DMS 273 (cell line): ENCODE results near the gene CEP112.
"Not testable (repeated sequence)": the region's sequence is repeated elsewhere in the genome, so short reads cannot be mapped to it uniquely, and the experiment has no call there.

Experiments
- DNase-seq: peaks from one replicate; lab custom pipeline; 2025; ENCODE audit not compliant: unreplicated experiment; lab: John Stamatoyannopoulos, UW

CEP112 gene

DNA sequence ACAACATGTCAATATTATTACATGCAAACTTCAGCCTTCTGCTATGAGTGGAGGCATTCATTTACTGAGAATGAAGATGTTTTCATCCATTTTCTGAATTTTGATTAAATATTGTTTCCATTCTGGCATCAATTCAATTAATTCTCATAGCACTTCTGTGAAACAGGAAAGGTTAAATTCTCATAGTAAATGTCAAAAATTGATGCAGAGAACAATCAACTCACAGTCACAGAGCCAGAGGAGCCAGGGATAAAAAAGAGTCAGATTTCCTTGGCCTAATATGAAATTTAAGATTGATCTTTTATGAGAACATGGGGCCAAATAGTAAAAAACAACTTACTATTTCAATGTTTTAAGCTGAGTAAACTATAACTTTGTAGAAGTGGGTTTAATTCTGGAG lies 446.7 kb downstream of the CEP112 start:
- no peak for DNase-seq

- DNase-seq = no peak
These were observed 448.7 kb downstream of the CEP112 start for GRCh38 chr17:65743308-65743655.

GRCh38 chr17:65742403-65743307 lies 449.3 kb downstream of the CEP112 start:
- DNase-seq = no peak

DNA sequence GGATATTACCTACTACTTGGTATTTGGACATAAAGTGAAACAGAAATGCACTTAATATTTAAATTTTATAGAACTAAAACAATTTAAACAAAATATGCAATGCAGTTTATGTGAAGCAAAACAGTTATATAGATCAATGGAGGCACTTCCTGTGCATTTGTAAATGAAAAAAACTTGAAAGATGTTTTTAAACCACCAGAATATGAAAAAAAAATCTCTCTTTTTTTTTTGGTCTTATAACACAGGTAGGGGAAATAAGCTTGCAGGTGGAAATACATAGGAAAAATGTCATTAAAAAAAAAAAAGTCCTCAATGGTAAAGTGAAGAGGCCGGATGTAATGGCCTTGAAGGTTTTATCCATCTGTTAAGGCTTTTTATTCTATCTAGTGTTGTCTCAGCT lies 450.2 kb downstream of the CEP112 start:
- no peak for DNase-seq

DNA sequence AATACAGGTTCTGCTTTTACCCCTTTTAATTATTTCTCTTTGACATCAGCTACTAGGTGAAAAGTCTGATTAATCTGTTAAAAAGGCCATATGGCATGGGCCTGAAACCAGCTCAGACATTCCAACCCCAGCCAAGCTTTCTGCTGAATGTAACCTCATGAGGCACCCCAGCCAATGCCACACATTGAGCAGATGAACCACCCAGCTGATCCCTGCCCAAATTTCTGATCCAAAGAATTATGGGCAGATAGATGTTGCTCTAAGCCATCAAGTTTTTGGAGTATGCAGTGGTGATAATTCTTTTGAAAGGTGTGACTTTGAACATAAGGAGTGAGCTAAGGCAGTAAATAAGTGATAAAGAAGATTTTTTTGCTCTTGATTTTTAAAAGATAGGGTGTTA lies 452.9 kb downstream of the CEP112 start:
- DNase-seq = no peak

DNA sequence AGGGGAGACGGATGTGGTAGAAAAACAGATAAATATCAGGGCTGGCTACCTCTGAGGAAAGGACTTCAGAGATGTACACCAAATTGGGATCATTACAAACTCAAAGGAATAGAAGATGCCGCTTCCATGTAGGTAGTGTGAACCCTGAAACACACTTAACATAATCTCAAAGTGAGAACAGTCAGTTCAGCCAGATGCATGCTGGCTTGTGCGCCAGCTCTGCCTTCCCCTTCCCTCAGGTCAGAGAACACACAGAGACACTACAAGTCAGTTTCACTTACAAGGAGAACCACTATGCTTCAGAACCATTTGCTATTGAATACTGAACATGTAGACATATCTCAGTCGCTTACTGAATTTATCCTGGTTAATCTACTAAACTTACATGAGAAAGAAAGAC lies 454.5 kb downstream of the CEP112 start:
- no peak for DNase-seq

- DNase-seq = no peak
These were observed 458.6 kb downstream of the CEP112 start for GRCh38 chr17:65733314-65733713.

- DNase-seq = not testable (repeated sequence)
These were observed 459.3 kb downstream of the CEP112 start for GRCh38 chr17:65732667-65733066.

- DNase-seq = no peak
These were observed 461.2 kb downstream of the CEP112 start for GRCh38 chr17:65730711-65731169.

DNA sequence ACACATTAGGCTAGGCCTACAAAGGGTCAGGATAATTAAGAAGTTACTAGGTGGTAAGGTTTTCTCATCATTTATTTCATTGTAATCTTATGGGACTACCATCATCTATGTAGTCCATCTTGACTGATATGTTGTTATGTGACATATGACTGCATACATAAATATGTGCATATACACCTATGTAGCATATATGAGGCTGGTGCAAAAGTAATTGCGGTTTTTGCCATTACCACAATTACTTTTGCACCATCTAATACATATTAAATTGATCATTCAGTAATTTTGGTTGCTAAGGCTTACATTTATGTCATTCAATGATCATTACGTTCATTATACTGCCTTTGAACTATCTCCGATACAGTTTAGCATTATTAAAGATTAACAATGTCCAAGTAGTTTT lies 462.7 kb downstream of the CEP112 start:
- DNase-seq = no peak

GRCh38 chr17:65727832-65728231 lies 464.1 kb downstream of the CEP112 start:
- no peak for DNase-seq

GRCh38 chr17:65727246-65727645 lies 464.7 kb downstream of the CEP112 start:
- DNase-seq = no peak

DNA sequence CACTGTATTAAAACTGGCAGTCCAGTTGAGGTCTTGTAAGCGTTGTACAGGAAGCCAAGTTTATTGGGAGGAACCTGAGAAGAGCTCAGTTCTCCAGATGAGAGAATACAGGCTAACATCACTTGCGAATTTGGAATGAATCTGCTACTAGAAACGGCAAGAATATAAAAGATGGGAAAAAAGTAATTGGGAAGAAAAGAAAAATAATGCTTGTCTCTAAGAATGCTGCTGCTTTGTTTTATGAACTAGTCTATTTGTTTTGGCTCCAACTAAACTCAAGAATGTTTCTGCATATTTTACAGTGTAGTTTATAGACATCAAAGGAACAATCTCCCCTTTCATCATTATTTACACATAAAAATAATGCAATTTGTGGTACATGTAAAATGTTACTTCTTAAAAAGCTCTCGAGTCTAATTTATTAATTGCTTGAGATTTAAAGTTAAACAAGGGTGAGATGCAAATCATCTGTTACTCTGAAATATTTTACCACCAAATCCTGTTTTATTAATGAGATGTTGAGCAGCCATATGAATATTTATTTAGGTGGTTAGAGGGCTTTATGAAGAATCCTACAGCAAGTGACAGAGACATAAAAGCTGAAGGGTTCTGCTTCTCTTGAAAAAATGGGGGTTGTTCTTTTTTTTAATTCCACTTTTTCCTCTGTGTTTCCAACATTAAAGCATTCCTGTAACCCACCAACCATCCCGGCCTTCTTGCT lies 468.3 kb downstream of the CEP112 start:
- no peak for DNase-seq

- no peak for DNase-seq
These were observed 473.3 kb downstream of the CEP112 start for GRCh38 chr17:65718601-65719000.

GRCh38 chr17:65712383-65713267 lies 479.3 kb downstream of the CEP112 start:
- no peak for DNase-seq

- DNase-seq = no peak
These were observed 480.2 kb downstream of the CEP112 start for GRCh38 chr17:65711671-65712276.

- no peak for DNase-seq
These were observed 484.2 kb downstream of the CEP112 start for GRCh38 chr17:65707780-65708179.

DNA sequence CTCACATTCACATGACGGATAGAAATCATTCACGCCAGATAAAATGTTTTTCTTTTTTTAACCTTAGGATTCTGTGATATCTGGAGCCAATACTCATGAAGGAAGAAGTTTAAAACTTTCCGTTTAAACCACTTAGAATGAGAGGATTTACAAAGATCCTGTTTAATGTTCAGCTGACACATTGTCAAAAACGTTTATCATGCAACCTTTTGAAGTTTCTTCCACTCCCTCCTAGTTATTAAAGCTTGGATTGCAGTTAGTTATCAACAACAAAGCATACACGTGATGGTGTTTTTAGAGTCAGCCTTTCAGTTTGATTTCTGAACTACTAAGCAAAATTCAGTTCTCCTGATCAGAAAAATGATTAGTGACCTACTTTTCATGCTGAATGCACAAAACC lies 487.2 kb downstream of the CEP112 start:
- DNase-seq = no peak

GRCh38 chr17:65703891-65704290 lies 488.0 kb downstream of the CEP112 start:
- no peak for DNase-seq

- no peak for DNase-seq
These were observed 492.5 kb downstream of the CEP112 start for GRCh38 chr17:65699459-65699858.
